HepG2 (cell line): Measurements from ENCODE around the gene MAPK7. TPM values are rescaled to one million over a fixed set of nuclear protein-coding genes. Genes with fewer than 3 reads are reported as not detected.

Experiments
- ETS1 ChIP-seq: sonication (generic); formaldehyde crosslinking; IDR thresholded peaks from 2 replicates; pipeline ENCODE4 v1.4.0; 2020; ENCODE audit warnings: missing genetic modification reagents
- GATAD2A ChIP-seq: IDR thresholded peaks from 2 replicates; pipeline ENCODE4 v1.6.1; 2016
- HIC2 ChIP-seq: sonication (generic); formaldehyde crosslinking; IDR thresholded peaks from 2 replicates; pipeline ENCODE4 v1.9.0; 2022; ENCODE audit warnings: low read depth, missing genetic modification reagents
- KLF6 ChIP-seq: IDR thresholded peaks from 2 replicates; pipeline ENCODE4 v1.8.0; 2016; ENCODE audit warnings: missing biosample characterization, missing genetic modification reagents
- TARDBP ChIP-seq: sonication (generic); formaldehyde crosslinking; IDR thresholded peaks from 2 replicates; pipeline ENCODE4 v1.8.0; 2022; ENCODE audit warnings: mild to moderate bottlenecking, missing genetic modification reagents
- THAP8 ChIP-seq: sonication (generic); formaldehyde crosslinking; IDR thresholded peaks from 2 replicates; pipeline ENCODE4 v1.5.1; 2020; ENCODE audit warnings: missing genetic modification reagents, mild to moderate bottlenecking, borderline replicate concordance
- WIZ ChIP-seq: sonication (generic); formaldehyde crosslinking; IDR thresholded peaks from 2 replicates; pipeline ENCODE4 v1.5.1; 2020; ENCODE audit warnings: mild to moderate bottlenecking, missing genetic modification reagents
- ZBTB1 ChIP-seq: sonication (generic); formaldehyde crosslinking; IDR thresholded peaks from 2 replicates; pipeline ENCODE4 v1.4.0; 2020; ENCODE audit warnings: missing genetic modification reagents, borderline replicate concordance
- ZNF263 ChIP-seq: sonication (generic); formaldehyde crosslinking; IDR thresholded peaks from 2 replicates; pipeline ENCODE4 v1.4.0; 2020; ENCODE audit warnings: missing genetic modification reagents
- ZNF451 ChIP-seq: sonication (generic); formaldehyde crosslinking; IDR thresholded peaks from 2 replicates; pipeline ENCODE4 v1.5.0; 2020; ENCODE audit warnings: mild to moderate bottlenecking, missing genetic modification reagents
- ZNF574 ChIP-seq: sonication (generic); formaldehyde crosslinking; IDR thresholded peaks from 2 replicates; pipeline ENCODE4 v1.4.0; 2020; ENCODE audit warnings: missing genetic modification reagents
- ZNF652 ChIP-seq: IDR thresholded peaks from 2 replicates; pipeline ENCODE4 v1.6.1; 2016; ENCODE audit warnings: low read depth, borderline replicate concordance
- polyA plus RNA-seq, 8 experiments: library from polyadenylated mRNA; depleted of rRNA in 3 of 8; stranded (reverse) in 7 of 8; unstranded in 1 of 8; fragments of >200 nt; fragmentation: Illumina TruSeq in 4 of 8; extraction: Trizol in 4 of 8; gene quantifications; 2 replicates each; pipeline versions ENCODE4 v1.2.1 to v1.2.3, GENCODE V29; 2011 to 2016; ENCODE audit warnings: low read depth in 4 of 8, missing spikeins in 1 of 8, mixed read lengths in 1 of 8; ENCODE audit not compliant: insufficient read depth in 1 of 8
- total RNA-seq, 5 experiments: library from RNA; depleted of rRNA; stranded (reverse); fragments of >200 nt; fragmentation: Illumina TruSeq; extraction: Trizol; gene quantifications; 2 replicates each; pipeline ENCODE4 v1.2.3, GENCODE V29; 2016; ENCODE audit warnings: low read depth in 1 of 5
- TF ChIP-seq, protein P1 (sequence below): sonication (generic); formaldehyde crosslinking; IDR thresholded peaks from 2 replicates; pipeline ENCODE4 v1.4.0; 2020; ENCODE audit warnings: missing genetic modification reagents
- TF ChIP-seq, protein P2 (sequence below): sonication (generic); formaldehyde crosslinking; IDR thresholded peaks from 2 replicates; pipeline ENCODE4 v1.8.1; 2023; ENCODE audit warnings: mild to moderate bottlenecking, moderate library complexity, missing genetic modification reagents
- TF ChIP-seq, protein P3 (sequence below): sonication (generic); formaldehyde crosslinking; IDR thresholded peaks from 2 replicates; pipeline ENCODE4 v1.8.0; 2022; ENCODE audit warnings: missing genetic modification reagents, mild to moderate bottlenecking, inconsistent platforms, borderline replicate concordance

The MAPK7 gene
- total and polyA plus RNA-seq, 2 of the 13 experiments (the other 11 are each of a cell fraction or from before 2014, with no cell fraction given): 2.9 to 5.9 TPM

DNA sequence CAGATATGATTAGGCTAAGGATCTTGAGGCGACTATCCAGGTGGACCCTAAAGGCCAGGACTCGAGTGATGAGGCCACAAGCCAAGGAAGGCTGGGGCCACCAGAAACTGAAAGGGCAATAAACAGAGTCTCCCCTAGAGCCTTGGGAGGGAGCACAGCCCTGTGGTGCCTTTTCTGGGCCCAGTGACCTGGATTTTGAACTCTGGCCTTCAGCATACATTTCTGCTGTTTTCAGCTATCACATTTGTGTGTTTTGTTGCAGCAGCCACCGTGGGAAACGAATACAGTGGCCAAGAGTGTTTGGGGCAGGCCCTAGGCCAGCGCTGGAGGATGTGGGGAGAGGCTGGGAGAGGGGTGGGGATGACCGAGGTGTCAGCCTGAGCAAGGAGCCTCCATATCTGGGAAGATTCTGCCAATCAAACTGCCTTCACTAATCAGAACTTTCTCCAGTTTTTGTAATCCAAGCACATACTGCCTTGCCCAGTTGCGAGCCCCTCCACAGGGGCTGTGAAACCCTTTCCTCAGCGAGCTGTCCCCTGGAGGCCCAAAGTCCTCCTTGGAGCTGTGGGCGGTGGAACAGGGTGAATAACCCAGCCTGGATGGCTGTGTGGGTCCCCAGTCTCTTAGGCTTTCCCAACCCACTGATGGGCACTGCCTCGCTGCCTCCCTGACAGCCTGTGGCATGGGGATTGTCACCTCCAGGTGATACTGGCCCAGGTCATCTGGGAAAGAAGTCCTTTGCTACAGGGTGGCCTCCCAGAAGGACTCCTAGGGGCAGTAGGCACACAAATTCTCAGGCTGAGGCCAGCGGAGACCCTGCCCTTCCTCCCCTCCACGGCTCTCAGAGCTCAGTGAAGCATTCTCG, 32.6 kb upstream of the MAPK7 start (continued):
- TF ChIP-seq, protein P1, sequence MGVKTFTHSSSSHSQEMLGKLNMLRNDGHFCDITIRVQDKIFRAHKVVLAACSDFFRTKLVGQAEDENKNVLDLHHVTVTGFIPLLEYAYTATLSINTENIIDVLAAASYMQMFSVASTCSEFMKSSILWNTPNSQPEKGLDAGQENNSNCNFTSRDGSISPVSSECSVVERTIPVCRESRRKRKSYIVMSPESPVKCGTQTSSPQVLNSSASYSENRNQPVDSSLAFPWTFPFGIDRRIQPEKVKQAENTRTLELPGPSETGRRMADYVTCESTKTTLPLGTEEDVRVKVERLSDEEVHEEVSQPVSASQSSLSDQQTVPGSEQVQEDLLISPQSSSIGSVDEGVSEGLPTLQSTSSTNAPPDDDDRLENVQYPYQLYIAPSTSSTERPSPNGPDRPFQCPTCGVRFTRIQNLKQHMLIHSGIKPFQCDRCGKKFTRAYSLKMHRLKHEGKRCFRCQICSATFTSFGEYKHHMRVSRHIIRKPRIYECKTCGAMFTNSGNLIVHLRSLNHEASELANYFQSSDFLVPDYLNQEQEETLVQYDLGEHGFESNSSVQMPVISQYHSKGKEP (CRISPR knock-in tag): no peak
- TF ChIP-seq TARDBP (CRISPR knock-in tag): no peak
- TF ChIP-seq KLF6 (CRISPR knock-in tag): no peak
- TF ChIP-seq ZNF574 (CRISPR knock-in tag): no peak
- TF ChIP-seq ZNF652 (CRISPR knock-in tag): no peak
- TF ChIP-seq, protein P2, sequence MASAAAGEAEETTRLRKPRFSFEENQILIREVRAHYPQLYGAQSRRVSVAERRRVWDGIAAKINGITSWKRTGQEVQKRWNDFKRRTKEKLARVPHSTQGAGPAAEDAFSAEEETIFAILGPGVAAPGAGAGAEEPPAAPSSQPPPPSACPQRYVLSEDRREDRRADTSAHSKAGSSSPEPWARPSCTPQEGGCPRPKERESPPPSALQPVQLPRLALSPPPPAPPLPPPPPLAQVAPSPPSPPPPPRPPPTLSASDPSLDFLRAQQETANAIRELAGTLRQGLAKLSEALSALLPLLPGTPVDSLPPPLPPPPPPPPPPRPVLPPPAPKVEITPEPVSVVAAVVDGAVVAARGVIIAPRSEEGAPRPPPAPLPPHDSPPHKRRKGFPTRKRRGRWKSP (CRISPR knock-in tag): no peak
- TF ChIP-seq ETS1: no peak
- no peak for TF ChIP-seq THAP8 (CRISPR knock-in tag)
- TF ChIP-seq ZNF451: no peak
- peak; percentile 36; the same call in 1 of the 2 replicates for TF ChIP-seq GATAD2A (CRISPR knock-in tag)
- TF ChIP-seq HIC2 (CRISPR knock-in tag): no peak
- peak; percentile 90 for TF ChIP-seq ZNF263 (CRISPR knock-in tag)
- TF ChIP-seq, protein P3, sequence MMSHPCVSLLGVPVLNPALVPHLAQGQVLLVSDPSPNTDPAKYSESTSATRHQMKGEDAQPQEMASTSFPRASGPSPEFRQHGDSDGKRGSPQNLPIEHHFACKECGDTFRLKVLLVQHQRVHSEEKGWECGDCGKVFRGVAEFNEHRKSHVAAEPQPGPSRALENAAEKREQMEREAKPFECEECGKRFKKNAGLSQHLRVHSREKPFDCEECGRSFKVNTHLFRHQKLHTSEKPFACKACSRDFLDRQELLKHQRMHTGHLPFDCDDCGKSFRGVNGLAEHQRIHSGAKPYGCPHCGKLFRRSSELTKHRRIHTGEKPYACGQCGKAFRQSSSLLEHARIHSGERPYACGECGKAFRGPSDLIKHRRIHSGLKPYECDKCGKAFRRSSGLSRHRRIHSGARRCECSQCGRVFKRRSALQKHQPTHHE (CRISPR knock-in tag): no peak
- no peak for TF ChIP-seq WIZ (CRISPR knock-in tag)
- TF ChIP-seq ZBTB1: no peak
